BJ (cell line): ENCODE results near the gene HOXD10. TPM values are rescaled to one million over a fixed set of nuclear protein-coding genes. Genes with fewer than 3 reads are reported as not detected.

Source experiments
- CTCF ChIA-PET: fragments of 350-600 bp; formaldehyde crosslinking; extraction: SDS; loops from one replicate; lab custom pipeline; 2021; ENCODE audit warnings: antibody characterized with exemption, inconsistent platforms; lab: Yijun Ruan, JAX
- POLR2A ChIA-PET: fragments of 300-600 bp; sonication (Branson Sonifier 250); formaldehyde crosslinking; extraction: SDS; loops from one replicate; lab custom pipeline; 2021; ENCODE audit warnings: antibody characterized with exemption; lab: Charles Lee
- DNase-seq: peaks from one replicate; pipeline ENCODE4 v3.0.0-alpha.2; 2011; ENCODE audit warnings: low read depth
- H3K27me3 ChIP-seq: 2 replicates; pipeline ENCODE4 v1.6.0; 2011; ENCODE audit warnings: low read length; ENCODE audit not compliant: control insufficient read depth, insufficient read depth
- H3K36me3 ChIP-seq: 2 replicates; pipeline ENCODE4 v1.5.1; 2011; ENCODE audit warnings: low read length; ENCODE audit not compliant: control insufficient read depth, insufficient read depth
- H3K4me3 ChIP-seq: 2 replicates; pipeline ENCODE4 v1.5.1; 2011; ENCODE audit warnings: low read depth, mild to moderate bottlenecking, control low read depth, low read length
- CTCF ChIP-seq: IDR thresholded peaks from 2 replicates; pipeline ENCODE4 v1.5.1; 2011; ENCODE audit warnings: low read depth, mild to moderate bottlenecking, control low read depth, inconsistent platforms, low read length, moderate library complexity; ENCODE audit not compliant: insufficient read depth
- polyA plus RNA-seq: library from polyadenylated mRNA; depleted of rRNA; stranded (reverse); fragments of >200 nt; gene quantifications from 2 replicates; pipeline ENCODE4 v1.2.3, GENCODE V29; 2011

The HOXD10 gene
- polyA plus RNA-seq, 1 experiment, result 11.0 TPM

DNA sequence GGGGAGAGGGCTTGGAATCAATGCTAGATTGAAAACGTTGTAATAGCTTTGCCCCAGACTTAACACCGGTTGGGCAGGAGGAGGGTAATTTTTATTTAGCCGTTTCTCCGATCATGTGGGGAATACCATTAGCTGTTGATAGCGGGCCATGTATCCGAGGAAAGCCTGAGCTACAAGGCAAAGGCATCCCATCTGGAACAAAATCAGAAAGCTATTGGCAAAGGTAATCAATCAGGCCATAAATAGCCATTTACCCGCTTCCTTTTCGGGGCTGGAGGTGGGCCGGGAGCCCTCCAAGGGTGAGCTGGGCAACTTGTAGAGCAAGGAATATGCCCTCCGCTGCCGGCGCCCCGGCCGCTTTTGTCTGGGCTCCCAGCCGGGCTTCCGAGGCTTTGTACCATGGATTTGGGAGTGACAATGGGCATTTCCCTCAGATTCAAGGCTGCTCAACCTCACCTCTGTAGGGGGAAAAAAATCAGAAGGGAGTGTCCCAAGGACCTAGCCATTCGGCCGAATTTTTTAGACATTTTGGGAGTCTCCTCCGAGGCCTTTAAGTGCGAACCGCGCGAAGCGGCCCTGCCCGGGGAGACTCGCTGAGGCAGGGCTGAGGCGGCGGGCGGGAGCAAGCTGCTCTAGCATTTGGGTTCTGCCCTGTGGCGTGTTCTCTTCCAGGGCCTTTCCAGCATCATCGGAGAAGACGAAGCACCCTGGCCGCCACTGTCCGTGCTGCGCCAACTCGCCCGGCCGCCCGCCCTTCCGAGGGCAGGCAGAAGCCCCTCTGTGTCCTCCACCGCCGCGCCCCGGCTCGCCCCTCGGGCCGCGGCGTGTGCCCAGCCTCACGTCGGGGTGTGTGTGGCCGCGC, 4.8 kb downstream of the HOXD10 start:
- Histone ChIP-seq H3K4me3 (no peak overlapping the region), H3K36me3 (peaks cover 2% of the 10 kb centered on the region; the same call in 1 of the 2 replicates), H3K27me3 (peaks cover 5% of the 10 kb centered on the region)
- no peak for TF ChIP-seq CTCF
- DNase-seq, result no peak
- POLR2A ChIA-PET, result no interaction called here
- CTCF ChIA-PET, result interaction anchor here (1.0 to 1.8 kb wide), 3 partner anchors 11 to 517 kb away, joined by 3 to 5 read pairs (median 3); no protein-coding TSS in a partner anchor

GRCh38 chr2:176122052-176122682, 5.6 kb downstream of the HOXD10 start:
- CTCF ChIA-PET, result interaction anchor here (1.0 to 1.6 kb wide), 2 partner anchors 25 to 516 kb away, joined by 3 to 5 read pairs; no protein-coding TSS in a partner anchor
- H3K4me3 ChIP-seq, result peak overlapping the region; percentile 25; the same call in 1 of the 2 replicates
- peaks cover 1% of the 10 kb centered on the region; the same call in 1 of the 2 replicates for H3K36me3 ChIP-seq
- no peak for TF ChIP-seq CTCF
- POLR2A ChIA-PET, result interaction anchor here (0.6 kb wide), 1 partner anchor 14 kb away, joined by 3 read pairs; no protein-coding TSS in a partner anchor
- no peak for DNase-seq
- peaks cover 5% of the 10 kb centered on the region for H3K27me3 ChIP-seq

- TF ChIP-seq CTCF, result no peak
- peaks cover 1% of the 10 kb centered on the region; the same call in 1 of the 2 replicates for H3K36me3 ChIP-seq
- peaks cover 4% of the 10 kb centered on the region for H3K27me3 ChIP-seq
- H3K4me3 ChIP-seq, result peak within 1 kb of the TSS; percentile 25
- DNase-seq, result no peak
- POLR2A ChIA-PET, result interaction anchor here (0.6 kb wide), 1 partner anchor 14 kb away, joined by 3 read pairs; no protein-coding TSS in a partner anchor
- CTCF ChIA-PET, result interaction anchor here (0.8 to 1.6 kb wide), 4 partner anchors 26 to 531 kb away, joined by 3 to 5 read pairs (median 3); no protein-coding TSS in a partner anchor
These were observed 6.3 kb downstream of the HOXD10 start, which contains the start of gene HOXD9 for GRCh38 chr2:176122683-176123410. Gene HOXD9, plus strand, starts transcription at chr2:176122719. Its CDS starts 50 bp downstream, at chr2:176122769.

GRCh38 chr2:176123411-176124109, 7.0 kb downstream of the HOXD10 start:
- H3K27me3 ChIP-seq, result peaks cover 9% of the 10 kb centered on the region
- ChIA-PET POLR2A (no interaction called here), CTCF (interaction anchor here (0.8 to 1.6 kb wide), 3 partner anchors 27 to 530 kb away, joined by 3 to 5 read pairs (median 3); no protein-coding TSS in a partner anchor)
- no peak for TF ChIP-seq CTCF
- no peak for DNase-seq
- no peak overlapping the region for H3K4me3 ChIP-seq
- no peaks in the 10 kb centered on the region; the same call in 1 of the 2 replicates for H3K36me3 ChIP-seq
